GM18861 (cell line): ENCODE measurements around the gene ARRB1.
"Not testable (repeated sequence)": the region's sequence is repeated elsewhere in the genome, so short reads cannot be mapped to it uniquely, and the experiment has no call there.

Experiments
- ATAC-seq: cut with Tn5 transposase; IDR thresholded peaks from one replicate; pipeline ENCODE4 v1.9.1; 2021; ENCODE audit not compliant: unreplicated experiment

Gene ARRB1

DNA sequence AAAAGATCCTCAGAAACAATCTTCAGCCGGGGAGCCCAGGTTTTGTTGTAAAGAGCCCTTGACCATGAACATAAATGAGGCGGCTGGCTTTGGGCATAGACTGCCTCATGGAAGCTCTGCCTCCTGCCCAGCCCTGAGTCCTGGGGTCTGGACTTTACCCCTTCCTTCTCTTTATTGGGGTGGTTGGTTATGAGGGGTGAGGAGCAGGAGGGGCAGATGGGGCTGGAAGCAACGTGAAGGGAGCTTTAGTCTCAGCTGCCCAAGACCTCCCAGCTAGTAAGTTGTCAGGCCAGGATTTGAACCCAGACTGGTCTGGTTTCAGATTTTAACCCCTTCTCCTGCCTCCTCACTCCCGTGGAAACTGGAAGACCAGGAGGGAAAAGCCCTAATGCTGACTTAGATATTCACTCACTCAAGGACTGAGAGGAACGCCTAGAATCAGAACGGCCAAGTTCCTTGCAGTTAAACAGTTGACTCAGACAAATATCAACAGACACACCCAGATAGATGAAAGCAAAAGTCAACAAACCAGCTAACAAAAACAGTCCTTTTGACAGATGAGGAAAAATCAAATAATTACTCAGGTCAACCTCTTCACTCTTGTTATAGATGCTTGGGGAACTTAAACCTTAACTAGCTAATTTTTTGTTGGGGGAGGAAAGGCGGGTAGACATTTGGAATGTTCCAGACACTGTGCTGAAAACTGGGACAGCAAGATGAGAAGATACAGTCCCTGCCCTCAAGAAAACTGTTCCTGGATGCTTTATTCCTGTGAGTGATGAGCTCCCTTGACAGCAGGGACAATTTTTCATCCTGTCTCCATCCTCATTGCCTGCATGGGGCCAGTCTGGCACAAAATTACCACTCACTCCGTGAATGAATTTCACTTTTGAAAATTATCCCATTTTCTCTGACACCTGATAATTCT is 20.8 kb upstream of the ARRB1 start:
- no peak for ATAC-seq

DNA sequence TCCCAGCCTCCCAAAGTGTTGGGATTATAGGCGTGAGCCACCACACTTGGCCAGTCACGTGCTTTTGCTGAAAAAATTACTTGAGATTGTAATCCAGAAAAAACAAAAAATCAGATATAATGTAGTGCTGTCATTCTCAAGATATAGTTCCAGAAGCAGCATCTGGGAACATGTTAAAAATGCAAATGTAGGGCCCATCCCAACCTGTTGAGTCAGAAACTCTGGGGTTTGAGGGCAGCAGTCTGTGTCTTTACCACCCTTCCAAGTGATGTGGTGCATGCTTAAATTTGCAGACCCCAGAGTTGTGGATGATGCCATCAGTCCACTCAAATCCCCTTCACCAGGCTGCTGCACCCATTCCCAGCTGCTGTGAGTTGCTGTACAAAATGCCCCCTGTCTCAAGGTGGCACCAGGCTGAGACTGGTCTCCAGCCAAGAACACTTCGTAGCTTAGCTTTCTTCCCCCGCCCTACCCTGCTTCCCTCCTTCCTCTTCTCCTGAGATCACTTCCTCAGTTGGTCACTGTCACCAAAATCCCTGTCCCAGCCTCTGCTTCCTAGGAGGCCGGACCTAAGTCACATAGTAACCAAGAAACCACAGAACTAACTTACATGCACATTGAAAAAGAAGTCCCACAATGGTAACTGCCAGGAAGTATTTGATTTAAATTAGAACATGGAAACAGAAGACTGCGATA is 18.2 kb upstream of the ARRB1 start:
- ATAC-seq = no peak

DNA sequence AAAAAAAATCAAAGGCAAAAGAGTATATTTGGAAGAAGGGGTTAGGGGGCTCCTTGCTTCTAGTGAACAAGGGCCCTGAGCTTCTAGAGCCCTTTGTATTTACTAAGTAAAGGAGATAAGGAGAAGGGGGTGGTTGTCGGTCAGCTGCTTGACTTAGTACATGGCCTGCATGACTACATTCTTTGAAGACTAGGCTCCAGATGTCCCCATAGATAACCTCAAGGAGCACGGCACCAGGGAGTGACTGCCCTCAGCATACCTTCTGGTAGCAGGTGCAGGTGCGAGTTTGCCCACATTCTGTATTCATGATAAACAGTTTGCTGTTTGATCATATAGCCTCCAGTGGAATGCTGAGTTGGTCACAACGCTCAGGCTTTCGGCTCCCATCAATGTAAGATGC is 15.4 kb upstream of the ARRB1 start:
- ATAC-seq = not testable (repeated sequence)

GRCh38 chr11:75365711-75366181 is 14.3 kb upstream of the ARRB1 start:
- ATAC-seq = no peak

- not testable (repeated sequence) for ATAC-seq
Observed at GRCh38 chr11:75362285-75362684, 10.8 kb upstream of the ARRB1 start.

- no peak for ATAC-seq
Observed at GRCh38 chr11:75356613-75357012, 5.2 kb upstream of the ARRB1 start.

- ATAC-seq = no peak
Observed at GRCh38 chr11:75355051-75355450, 3.6 kb upstream of the ARRB1 start.

DNA sequence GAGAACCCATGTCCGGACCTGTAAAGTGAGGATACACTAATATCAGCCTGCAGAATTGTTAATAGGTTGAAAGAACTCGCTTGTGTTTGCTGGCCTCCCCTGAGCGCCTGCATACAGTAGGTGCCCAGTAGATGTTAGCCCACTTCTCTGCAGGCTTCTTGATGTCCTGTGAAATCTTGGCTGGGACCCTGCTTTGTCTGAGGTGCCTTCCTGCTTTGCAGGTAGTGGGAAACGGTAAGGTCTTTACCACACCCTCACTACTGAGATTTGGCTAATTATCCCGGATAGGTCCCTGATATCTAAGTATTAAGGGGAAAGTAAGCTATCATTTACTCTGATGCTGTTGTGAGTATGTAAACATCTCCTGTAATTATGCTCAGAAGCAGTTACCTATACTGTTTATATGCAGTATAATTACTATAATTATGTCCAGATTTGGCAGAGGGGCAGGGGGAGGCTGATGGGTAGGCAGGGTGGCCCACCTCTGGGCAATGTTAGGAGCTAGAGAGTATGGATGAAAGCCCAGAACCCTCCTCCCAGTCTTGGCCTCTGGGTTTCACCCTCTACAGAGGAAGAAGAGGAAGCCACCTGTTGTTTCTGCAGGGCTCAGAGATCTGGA is 1.2 kb upstream of the ARRB1 start:
- no peak for ATAC-seq

GRCh38 chr11:75351791-75352587 is 528 bp upstream of the ARRB1 start:
- ATAC-seq = no peak

DNA sequence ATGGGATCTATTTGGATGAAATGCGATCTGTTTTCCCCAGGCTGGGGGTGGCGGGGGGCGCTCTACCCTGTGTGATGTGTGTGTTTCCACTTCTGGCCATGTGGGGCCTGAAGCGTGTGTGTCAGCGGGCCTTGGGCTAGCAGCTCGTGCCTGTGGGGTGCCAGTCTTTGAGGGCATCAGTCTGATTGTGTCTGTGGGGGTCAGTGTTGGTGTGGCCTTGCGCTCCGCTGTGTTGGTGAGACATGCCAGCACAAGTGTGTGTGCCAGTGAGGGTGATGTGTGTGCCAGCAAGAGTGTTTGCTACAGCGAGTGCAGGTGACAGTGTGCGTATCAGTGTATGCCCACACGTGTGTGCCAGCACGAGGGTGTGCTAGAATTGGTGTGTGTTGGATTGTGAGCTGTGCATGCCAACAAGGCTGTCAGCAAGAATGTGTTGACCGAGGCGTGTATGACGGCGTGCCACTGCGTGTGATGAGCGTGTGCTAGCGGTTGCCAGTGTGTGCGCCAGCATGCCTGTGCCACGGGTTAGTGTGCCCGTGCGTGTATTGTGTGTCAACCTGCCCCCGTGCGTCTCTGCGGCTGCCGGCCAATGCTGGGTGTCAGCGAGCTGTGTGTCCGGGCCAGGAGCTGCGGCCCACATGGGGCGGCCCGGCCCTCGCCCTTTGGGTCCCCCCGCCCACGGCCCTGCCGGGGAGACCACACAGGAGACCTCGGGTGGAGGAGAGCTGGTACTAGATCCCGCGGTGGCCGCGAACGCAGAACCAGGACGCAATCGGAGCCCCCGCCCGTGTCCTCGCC is 519 bp downstream of the ARRB1 start:
- ATAC-seq = no peak

- ATAC-seq = no peak
Observed at GRCh38 chr11:75350122-75350742, 1.2 kb downstream of the ARRB1 start.

GRCh38 chr11:75349521-75350116 is 1.8 kb downstream of the ARRB1 start:
- ATAC-seq = no peak

- no peak for ATAC-seq
Observed at GRCh38 chr11:75347781-75348566, 3.5 kb downstream of the ARRB1 start.

DNA sequence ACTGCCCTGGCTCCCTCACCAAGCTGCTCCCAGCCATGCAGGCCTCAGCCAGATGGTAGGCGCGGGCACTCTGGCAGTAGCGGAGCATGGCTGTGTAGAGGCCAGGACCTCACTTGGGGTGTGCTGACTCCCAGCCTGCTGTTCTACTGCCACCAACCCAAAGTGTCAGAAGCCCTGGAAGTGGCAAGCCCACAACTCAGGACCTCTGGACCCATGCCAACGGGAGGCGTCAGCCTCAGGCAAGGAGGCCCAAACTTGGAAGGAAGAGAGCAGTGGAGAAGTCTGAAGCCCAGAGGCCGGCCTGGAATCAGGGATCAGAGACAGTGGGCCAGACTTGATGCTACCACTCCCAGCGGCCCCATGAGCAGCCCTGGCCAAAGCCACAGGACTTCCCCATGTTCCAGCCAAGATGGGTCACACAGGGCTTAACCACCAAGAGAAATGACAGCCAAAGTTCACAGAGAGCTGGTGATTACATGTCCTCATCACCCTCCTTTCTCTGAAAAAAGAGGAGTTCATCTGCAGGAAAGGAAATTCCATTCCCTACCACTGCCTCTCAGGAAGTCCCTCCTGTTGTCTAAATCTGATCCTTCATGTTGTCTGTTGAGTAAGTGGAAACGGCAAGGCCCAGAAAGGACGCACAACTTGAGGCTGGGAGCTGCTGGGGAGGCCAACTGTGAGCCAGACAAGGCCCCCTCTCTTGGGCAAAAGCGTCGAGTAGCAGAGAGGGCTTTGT is 4.4 kb downstream of the ARRB1 start:
- no peak for ATAC-seq

DNA sequence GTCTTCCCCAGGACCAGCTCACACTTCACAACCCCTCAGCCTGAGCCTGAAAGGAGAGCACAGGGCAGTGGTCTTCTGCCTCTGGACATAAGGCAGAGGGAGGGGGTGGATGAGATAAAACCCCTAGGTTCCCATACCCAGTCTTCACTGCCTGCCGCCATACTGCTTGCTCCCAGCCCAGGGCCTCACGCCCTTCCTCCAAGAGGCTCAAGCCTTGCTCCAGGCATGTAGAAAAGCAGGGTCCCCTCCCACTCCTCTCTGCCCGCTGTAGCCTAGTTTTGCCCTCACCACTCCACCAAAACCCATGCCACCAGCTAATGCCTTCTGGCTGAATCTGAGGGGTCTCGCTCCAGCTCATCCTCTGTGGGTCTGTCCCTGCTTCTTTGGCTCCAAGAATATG is 5.2 kb downstream of the ARRB1 start:
- ATAC-seq = no peak

GRCh38 chr11:75345455-75346160 is 5.9 kb downstream of the ARRB1 start:
- ATAC-seq = no peak
